ENCODE results near the gene SDR42E1.

Gene SDR42E1

DNA sequence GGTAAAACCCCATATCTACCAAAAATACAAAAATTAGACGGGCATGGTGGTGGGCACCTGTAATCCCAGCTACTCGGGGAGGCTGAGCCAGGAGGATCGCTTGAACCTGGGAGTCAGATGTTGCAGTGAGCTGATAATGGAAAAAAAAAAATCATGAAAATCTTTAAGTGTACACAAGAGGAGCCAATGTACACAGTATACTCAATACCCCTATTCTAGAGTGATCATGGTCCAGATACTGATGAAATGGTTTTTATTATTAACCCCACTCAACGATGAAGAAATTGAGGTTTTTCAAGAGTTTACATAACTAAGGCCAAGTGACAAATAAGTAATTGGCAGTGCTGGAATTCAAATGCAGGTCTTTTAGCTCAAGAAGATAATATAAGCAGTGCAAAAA lies 35.3 kb upstream of the SDR42E1 start:
- TF ChIP-seq, protein P1, sequence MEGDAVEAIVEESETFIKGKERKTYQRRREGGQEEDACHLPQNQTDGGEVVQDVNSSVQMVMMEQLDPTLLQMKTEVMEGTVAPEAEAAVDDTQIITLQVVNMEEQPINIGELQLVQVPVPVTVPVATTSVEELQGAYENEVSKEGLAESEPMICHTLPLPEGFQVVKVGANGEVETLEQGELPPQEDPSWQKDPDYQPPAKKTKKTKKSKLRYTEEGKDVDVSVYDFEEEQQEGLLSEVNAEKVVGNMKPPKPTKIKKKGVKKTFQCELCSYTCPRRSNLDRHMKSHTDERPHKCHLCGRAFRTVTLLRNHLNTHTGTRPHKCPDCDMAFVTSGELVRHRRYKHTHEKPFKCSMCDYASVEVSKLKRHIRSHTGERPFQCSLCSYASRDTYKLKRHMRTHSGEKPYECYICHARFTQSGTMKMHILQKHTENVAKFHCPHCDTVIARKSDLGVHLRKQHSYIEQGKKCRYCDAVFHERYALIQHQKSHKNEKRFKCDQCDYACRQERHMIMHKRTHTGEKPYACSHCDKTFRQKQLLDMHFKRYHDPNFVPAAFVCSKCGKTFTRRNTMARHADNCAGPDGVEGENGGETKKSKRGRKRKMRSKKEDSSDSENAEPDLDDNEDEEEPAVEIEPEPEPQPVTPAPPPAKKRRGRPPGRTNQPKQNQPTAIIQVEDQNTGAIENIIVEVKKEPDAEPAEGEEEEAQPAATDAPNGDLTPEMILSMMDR (IDR thresholded peaks at IDR 0.05; ENCODE audit: extremely low read depth, missing control alignments) = no peak
- no peak for DNase-seq (ENCODE audit: low spot score)

DNA sequence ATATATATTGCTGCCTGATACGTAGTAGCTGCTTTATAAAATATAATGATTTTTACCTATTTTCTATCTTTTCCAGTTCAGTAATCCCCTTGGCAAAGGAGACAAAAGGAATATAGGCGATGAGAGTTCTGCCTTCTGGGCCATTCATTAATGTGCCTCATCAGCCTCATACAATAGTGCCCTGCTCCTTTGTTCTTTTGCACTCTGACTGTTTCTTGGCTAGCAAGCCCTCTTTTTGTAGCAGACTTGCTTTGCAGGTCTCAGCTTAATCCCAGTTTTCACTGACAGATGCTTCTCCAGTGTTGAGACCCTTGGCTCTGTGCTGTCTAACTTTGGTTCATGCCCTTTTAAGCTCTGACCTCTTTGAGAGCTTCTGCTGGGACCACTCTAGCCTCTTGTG lies 34.2 kb upstream of the SDR42E1 start:
- no peak for DNase-seq (ENCODE audit: low spot score)
- TF ChIP-seq, protein P1 (IDR thresholded peaks at IDR 0.05; ENCODE audit: extremely low read depth, missing control alignments) = no peak

DNA sequence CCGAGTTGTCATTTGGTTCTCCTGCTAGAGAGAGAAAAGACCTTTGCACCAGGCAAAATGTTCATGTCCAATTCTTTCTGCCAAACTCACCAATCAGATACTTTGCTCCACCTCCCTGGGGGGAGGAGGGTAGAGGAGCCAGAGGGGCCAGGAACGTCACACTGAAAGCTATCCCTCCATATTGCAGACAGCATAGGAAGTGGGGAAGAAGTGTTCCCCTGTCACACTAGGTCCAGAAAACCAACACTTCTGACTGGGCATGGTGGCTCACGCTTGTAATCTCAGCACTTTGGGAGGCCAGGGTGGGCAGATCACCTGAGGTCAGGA lies 33.3 kb upstream of the SDR42E1 start:
- DNase-seq (ENCODE audit: low spot score) = no peak
- TF ChIP-seq, protein P1 (IDR thresholded peaks at IDR 0.05; ENCODE audit: extremely low read depth, missing control alignments) = no peak

DNA sequence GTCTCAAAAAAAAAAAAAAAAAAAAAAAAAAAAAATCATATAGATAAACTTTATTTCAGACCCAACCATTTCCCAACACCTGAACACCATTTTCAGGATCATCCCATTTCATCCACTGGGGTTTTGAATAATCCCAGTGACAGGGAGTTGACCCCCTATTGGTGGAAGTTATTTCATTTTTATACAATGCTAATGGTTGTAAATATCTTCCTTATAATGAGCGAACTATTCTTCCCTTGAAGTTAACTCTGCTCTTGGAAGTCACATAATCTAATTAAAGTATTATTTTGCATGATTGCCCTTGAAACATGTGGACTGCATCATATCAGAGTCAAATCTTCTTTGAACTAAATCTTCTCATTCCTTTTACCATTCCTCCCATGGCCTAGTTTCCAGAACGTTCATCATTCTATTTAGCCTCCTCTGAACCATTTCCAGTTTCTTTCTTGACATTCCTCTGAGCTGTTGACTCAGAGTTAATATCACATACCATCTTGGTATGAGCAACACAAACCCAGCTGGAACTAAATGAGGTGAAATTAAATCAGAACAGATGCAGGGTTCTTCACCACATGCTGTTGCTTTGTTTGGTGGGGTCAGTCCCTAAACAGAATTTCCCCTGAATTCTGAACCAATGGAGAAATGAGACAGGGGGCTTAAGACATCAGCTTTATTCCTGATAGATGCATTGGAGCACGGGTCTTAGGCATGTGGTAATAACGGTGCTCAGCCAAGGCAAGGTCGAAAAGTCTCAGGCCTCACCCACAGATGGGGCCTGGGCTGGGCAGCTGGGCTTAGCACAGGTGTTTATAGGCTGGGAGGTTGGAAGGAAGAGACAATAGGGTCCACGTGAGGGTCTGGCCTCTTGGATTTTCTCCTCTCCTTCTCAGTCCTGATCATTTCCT lies 32.7 kb upstream of the SDR42E1 start:
- DNase-seq (ENCODE audit: low spot score) = no peak
- TF ChIP-seq, protein P1 (IDR thresholded peaks at IDR 0.05; ENCODE audit: extremely low read depth, missing control alignments) = no peak

DNA sequence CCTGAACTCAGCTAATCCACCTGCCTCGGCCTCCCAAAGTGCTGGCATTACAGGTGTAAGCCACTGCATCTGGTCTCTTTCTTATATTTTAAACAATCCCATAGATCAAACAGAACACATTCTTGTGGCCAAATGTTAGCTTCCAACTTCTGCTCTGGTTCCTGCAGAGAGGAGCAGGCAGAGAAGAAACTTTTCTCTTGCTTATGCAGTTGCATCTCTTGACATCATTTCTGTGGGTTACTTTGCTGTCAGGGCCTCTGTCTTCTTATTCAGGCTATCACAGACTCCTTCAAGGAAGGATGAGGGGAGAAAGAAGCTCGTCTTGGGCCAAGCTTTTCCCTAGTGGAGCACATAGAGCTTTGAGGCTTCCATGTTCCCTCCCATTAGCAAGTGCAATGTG lies 31.6 kb upstream of the SDR42E1 start:
- DNase-seq (ENCODE audit: low spot score) = no peak
- TF ChIP-seq, protein P1 (IDR thresholded peaks at IDR 0.05; ENCODE audit: extremely low read depth, missing control alignments) = no peak

DNA sequence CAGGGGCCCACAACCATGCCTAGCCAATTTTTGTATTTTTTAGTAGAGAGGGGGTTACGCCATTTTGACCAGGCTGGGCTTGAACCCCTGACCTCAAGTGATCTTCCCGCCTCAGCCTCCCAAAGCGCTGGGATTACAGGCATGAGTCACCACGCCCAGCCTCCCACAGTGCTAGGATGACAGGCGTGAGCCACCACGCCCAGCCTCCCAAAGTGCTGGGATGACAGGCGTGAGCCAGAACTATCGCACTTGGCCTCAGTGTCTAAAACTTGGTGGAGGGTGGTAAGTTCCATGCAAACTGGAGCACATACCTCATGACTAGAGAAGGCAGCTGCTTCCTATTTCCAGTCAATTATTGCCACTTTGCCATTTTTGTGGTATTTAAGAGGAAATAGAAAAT lies 30.9 kb upstream of the SDR42E1 start:
- no peak for DNase-seq (ENCODE audit: low spot score)
- TF ChIP-seq, protein P1 (IDR thresholded peaks at IDR 0.05; ENCODE audit: extremely low read depth, missing control alignments) = no peak

DNA sequence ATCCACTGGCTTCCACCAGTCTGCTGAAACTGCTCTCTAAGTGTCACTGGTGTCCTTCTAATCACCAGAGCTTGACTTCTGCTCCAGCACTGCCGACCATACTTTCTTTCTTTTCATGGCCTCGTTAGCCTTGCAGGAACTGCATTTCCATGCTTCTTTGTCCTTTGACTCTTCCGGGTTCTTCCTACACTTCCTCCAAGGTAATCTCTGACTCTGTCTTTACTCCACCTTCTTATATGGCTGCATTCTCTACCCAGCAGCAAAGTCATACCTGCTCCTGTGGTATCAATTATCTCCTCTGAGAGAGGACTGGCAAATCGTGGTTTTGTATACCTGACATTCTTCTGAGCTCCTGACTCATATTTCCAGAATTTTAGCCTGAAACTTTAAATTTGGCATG lies 30.3 kb upstream of the SDR42E1 start:
- DNase-seq (ENCODE audit: low spot score) = no peak

More for the DNA sequence above, 30.3 kb upstream of the SDR42E1 start:
- TF ChIP-seq, protein P1 (IDR thresholded peaks at IDR 0.05; ENCODE audit: extremely low read depth, missing control alignments) = no peak

Data from GM20000 (cell line).